ENCODE data around the gene LEO1.
"Not testable (repeated sequence)": the region's sequence is repeated elsewhere in the genome, so short reads cannot be mapped to it uniquely, and the experiment has no call there.

The LEO1 gene

GRCh38 chr15:52008359-52008697, 36.8 kb upstream of the LEO1 start:
- no peaks in the 10 kb centered on the region for H3K9me3 Mint-ChIP-seq
- no peaks in the 10 kb centered on the region for H3K27me3 Mint-ChIP-seq
- no peak overlapping the region for H3K4me3 Mint-ChIP-seq
- peak overlapping the region; percentile 79 for H3K27ac Mint-ChIP-seq
- H3K4me1 Mint-ChIP-seq = peaks cover 37% of the 10 kb centered on the region
- no peaks in the 10 kb centered on the region for H3K36me3 Mint-ChIP-seq

- H3K36me3 Mint-ChIP-seq = peaks cover 1% of the 10 kb centered on the region
- H3K27ac Mint-ChIP-seq = no peak overlapping the region
- no peak overlapping the region for H3K4me3 Mint-ChIP-seq
- H3K27me3 Mint-ChIP-seq = no peaks in the 10 kb centered on the region
- peaks cover 33% of the 10 kb centered on the region for H3K4me1 Mint-ChIP-seq
- H3K9me3 Mint-ChIP-seq = no peaks in the 10 kb centered on the region
These were observed 35.2 kb upstream of the LEO1 start for GRCh38 chr15:52006702-52007340.

GRCh38 chr15:52005748-52006701, 34.4 kb upstream of the LEO1 start:
- no peaks in the 10 kb centered on the region for H3K27me3 Mint-ChIP-seq
- H3K27ac Mint-ChIP-seq = peak overlapping the region; percentile 46
- no peaks in the 10 kb centered on the region for H3K9me3 Mint-ChIP-seq
- H3K4me3 Mint-ChIP-seq = no peak overlapping the region
- peaks cover 1% of the 10 kb centered on the region for H3K36me3 Mint-ChIP-seq
- H3K4me1 Mint-ChIP-seq = peaks cover 30% of the 10 kb centered on the region

- Mint-ChIP-seq H3K4me1 (peaks cover 26% of the 10 kb centered on the region), H3K27me3 (no peaks in the 10 kb centered on the region), H3K36me3 (peaks cover 1% of the 10 kb centered on the region), H3K9me3 (no peaks in the 10 kb centered on the region), H3K4me3 (no peak overlapping the region), H3K27ac (no peak overlapping the region)
These were observed 33.2 kb upstream of the LEO1 start for GRCh38 chr15:52004806-52005205.

- Mint-ChIP-seq H3K4me3 (no peak overlapping the region), H3K27me3 (no peaks in the 10 kb centered on the region), H3K27ac (no peak overlapping the region), H3K36me3 (peaks cover 1% of the 10 kb centered on the region), H3K4me1 (peaks cover 20% of the 10 kb centered on the region), H3K9me3 (no peaks in the 10 kb centered on the region)
These were observed 32.1 kb upstream of the LEO1 start for GRCh38 chr15:52003710-52004109.

GRCh38 chr15:52003089-52003488, 31.5 kb upstream of the LEO1 start:
- not testable (repeated sequence) for H3K9me3 Mint-ChIP-seq, H3K27me3 Mint-ChIP-seq, H3K36me3 Mint-ChIP-seq, H3K27ac Mint-ChIP-seq, H3K4me3 Mint-ChIP-seq
- peaks cover 14% of the 10 kb centered on the region for H3K4me1 Mint-ChIP-seq

- Mint-ChIP-seq H3K36me3 (peaks cover 1% of the 10 kb centered on the region), H3K27me3 (no peaks in the 10 kb centered on the region), H3K27ac (no peak overlapping the region), H3K9me3 (no peaks in the 10 kb centered on the region), H3K4me3 (no peak overlapping the region), H3K4me1 (peaks cover 10% of the 10 kb centered on the region)
These were observed 30.8 kb upstream of the LEO1 start for GRCh38 chr15:52002351-52002750.

GRCh38 chr15:51992953-51993352, 21.4 kb upstream of the LEO1 start:
- Mint-ChIP-seq H3K36me3 (no peaks in the 10 kb centered on the region), H3K9me3 (no peaks in the 10 kb centered on the region), H3K4me1 (no peaks in the 10 kb centered on the region), H3K27me3 (no peaks in the 10 kb centered on the region), H3K4me3 (no peak overlapping the region), H3K27ac (no peak overlapping the region)

- no peaks in the 10 kb centered on the region for H3K36me3 Mint-ChIP-seq
- no peak overlapping the region for H3K4me3 Mint-ChIP-seq
- no peaks in the 10 kb centered on the region for H3K27me3 Mint-ChIP-seq
- H3K27ac Mint-ChIP-seq = no peak overlapping the region
- H3K4me1 Mint-ChIP-seq = no peaks in the 10 kb centered on the region
- no peaks in the 10 kb centered on the region for H3K9me3 Mint-ChIP-seq
These were observed 19.6 kb upstream of the LEO1 start for GRCh38 chr15:51991141-51991540.

- no peaks in the 10 kb centered on the region for H3K27me3 Mint-ChIP-seq
- H3K9me3 Mint-ChIP-seq = no peaks in the 10 kb centered on the region
- no peak overlapping the region for H3K4me3 Mint-ChIP-seq
- H3K27ac Mint-ChIP-seq = no peak overlapping the region
- H3K36me3 Mint-ChIP-seq = no peaks in the 10 kb centered on the region
- peaks cover 11% of the 10 kb centered on the region for H3K4me1 Mint-ChIP-seq
These were observed 11.2 kb upstream of the LEO1 start for GRCh38 chr15:51982770-51983103.

GRCh38 chr15:51982013-51982769, 10.6 kb upstream of the LEO1 start:
- Mint-ChIP-seq H3K27ac (peak overlapping the region; percentile 24), H3K27me3 (no peaks in the 10 kb centered on the region), H3K4me1 (peaks cover 11% of the 10 kb centered on the region), H3K4me3 (peak overlapping the region; percentile 68), H3K9me3 (no peaks in the 10 kb centered on the region), H3K36me3 (no peaks in the 10 kb centered on the region)

- no peaks in the 10 kb centered on the region for H3K27me3 Mint-ChIP-seq
- H3K9me3 Mint-ChIP-seq = no peaks in the 10 kb centered on the region
- H3K4me1 Mint-ChIP-seq = peaks cover 21% of the 10 kb centered on the region
- no peak overlapping the region for H3K27ac Mint-ChIP-seq
- no peak overlapping the region for H3K4me3 Mint-ChIP-seq
- peaks cover 2% of the 10 kb centered on the region for H3K36me3 Mint-ChIP-seq
These were observed 2.2 kb upstream of the LEO1 start for GRCh38 chr15:51973775-51974174.

- peaks cover 2% of the 10 kb centered on the region for H3K36me3 Mint-ChIP-seq
- peak overlapping the region; percentile 33 for H3K4me3 Mint-ChIP-seq
- H3K27ac Mint-ChIP-seq = no peak overlapping the region
- H3K9me3 Mint-ChIP-seq = no peaks in the 10 kb centered on the region
- H3K27me3 Mint-ChIP-seq = no peaks in the 10 kb centered on the region
- H3K4me1 Mint-ChIP-seq = peaks cover 21% of the 10 kb centered on the region
These were observed 1.6 kb upstream of the LEO1 start for GRCh38 chr15:51973220-51973619.

- Mint-ChIP-seq H3K4me1 (peaks cover 25% of the 10 kb centered on the region), H3K27me3 (no peaks in the 10 kb centered on the region), H3K4me3 (peak overlapping the region; percentile 99), H3K27ac (peak overlapping the region; percentile 99), H3K36me3 (peaks cover 14% of the 10 kb centered on the region), H3K9me3 (no peaks in the 10 kb centered on the region)
These were observed 575 bp downstream of the LEO1 start for GRCh38 chr15:51971032-51971374.

GRCh38 chr15:51970132-51970817, 1.3 kb downstream of the LEO1 start:
- Mint-ChIP-seq H3K4me1 (peaks cover 32% of the 10 kb centered on the region), H3K27ac (peak overlapping the region; percentile 99), H3K36me3 (peaks cover 18% of the 10 kb centered on the region), H3K9me3 (no peaks in the 10 kb centered on the region), H3K27me3 (no peaks in the 10 kb centered on the region), H3K4me3 (peak overlapping the region; percentile 99)
